ENCODE results near the gene PAX7. TPM values are rescaled to one million over a fixed set of nuclear protein-coding genes. Genes with fewer than 3 reads are reported as not detected.

PAX7 gene
- total RNA-seq, 1 donor from 2014 or later = 0.05 TPM

DNA sequence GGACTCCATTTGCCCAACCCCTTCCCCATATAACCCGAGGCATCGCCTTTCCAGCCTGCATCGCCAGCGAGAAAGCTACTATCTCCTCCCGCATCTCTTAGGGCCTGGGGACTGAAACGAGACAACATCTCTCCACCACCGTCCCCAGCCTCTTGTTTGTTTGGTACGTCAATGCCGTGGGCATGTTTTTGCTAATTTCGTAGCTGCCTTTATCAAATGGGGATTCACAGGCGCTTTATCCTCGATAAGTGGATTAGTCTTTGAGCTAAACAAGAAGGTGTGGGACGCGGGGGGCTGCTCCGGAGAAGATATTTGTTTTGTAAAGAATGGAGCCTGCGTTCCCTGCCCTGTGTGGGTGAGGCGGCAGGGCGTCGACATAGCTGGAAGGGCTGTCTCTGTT, 91.6 kb downstream of the PAX7 start:
- Histone ChIP-seq H3K27me3 (ENCODE audit: insufficient read depth, low read length) (peaks cover 18% of the 10 kb centered on the region), H3K4me1 (ENCODE audit: insufficient read depth, low read length) (no peaks in the 10 kb centered on the region), H2AFZ (ENCODE audit: low read depth, low read length) (no peak overlapping the region), H3K4me2 (ENCODE audit: low read length) (no peak overlapping the region), H3K4me3 (ENCODE audit: insufficient read depth, low read depth, low read length) (no peak overlapping the region), H3K9me3 (ENCODE audit: insufficient read depth, low read depth, low read length) (no peaks in the 10 kb centered on the region), H3K27ac (ENCODE audit: low read depth, low read length) (no peak overlapping the region), H3K36me3 (ENCODE audit: insufficient read depth, low read length) (no peaks in the 10 kb centered on the region), H3K9ac (ENCODE audit: low read length) (no peak overlapping the region), H3K79me2 (ENCODE audit: insufficient read depth, low read length) (no peaks in the 10 kb centered on the region), H4K20me1 (ENCODE audit: insufficient read depth, low read length) (no peaks in the 10 kb centered on the region)
- H3K4me1 Mint-ChIP-seq (ENCODE audit: low read depth, unreplicated experiment) = no peaks in the 10 kb centered on the region
- FAIRE-seq (no peak), DNase-seq (ENCODE audit: low read depth) (no peak)
- H3K36me3 Mint-ChIP-seq (ENCODE audit: low read depth, unreplicated experiment) = no peaks in the 10 kb centered on the region
- TF ChIP-seq CTCF (IDR thresholded peaks at IDR 0.05; ENCODE audit: insufficient read depth, low read depth, low read length) (no peak), EZH2 (IDR thresholded peaks at IDR 0.05; ENCODE audit: insufficient read depth, low read length) (no peak)
- no peak overlapping the region for H3K4me3 Mint-ChIP-seq (ENCODE audit: unreplicated experiment)
- no peaks in the 10 kb centered on the region for H3K9me3 Mint-ChIP-seq (ENCODE audit: unreplicated experiment)
- H3K27ac Mint-ChIP-seq (ENCODE audit: unreplicated experiment) = no peak overlapping the region
- peaks cover 86% of the 10 kb centered on the region for H3K27me3 Mint-ChIP-seq (ENCODE audit: low read depth, unreplicated experiment)

- Histone ChIP-seq H3K27me3 (ENCODE audit: insufficient read depth, low read length) (peaks cover 8% of the 10 kb centered on the region), H4K20me1 (ENCODE audit: insufficient read depth, low read length) (no peaks in the 10 kb centered on the region), H3K4me2 (ENCODE audit: low read length) (no peak overlapping the region), H3K36me3 (ENCODE audit: insufficient read depth, low read length) (no peaks in the 10 kb centered on the region), H3K27ac (ENCODE audit: low read depth, low read length) (no peak overlapping the region), H3K9ac (ENCODE audit: low read length) (no peak overlapping the region), H3K4me3 (ENCODE audit: insufficient read depth, low read depth, low read length) (no peak overlapping the region), H3K4me1 (ENCODE audit: insufficient read depth, low read length) (no peaks in the 10 kb centered on the region), H3K9me3 (ENCODE audit: insufficient read depth, low read depth, low read length) (no peaks in the 10 kb centered on the region), H3K79me2 (ENCODE audit: insufficient read depth, low read length) (no peaks in the 10 kb centered on the region), H2AFZ (ENCODE audit: low read depth, low read length) (no peak overlapping the region)
- no peak for DNase-seq (ENCODE audit: low read depth)
- Mint-ChIP-seq H3K36me3 (ENCODE audit: low read depth, unreplicated experiment) (no peaks in the 10 kb centered on the region), H3K4me3 (ENCODE audit: unreplicated experiment) (no peak overlapping the region), H3K9me3 (ENCODE audit: unreplicated experiment) (no peaks in the 10 kb centered on the region), H3K27ac (ENCODE audit: unreplicated experiment) (no peak overlapping the region), H3K4me1 (ENCODE audit: low read depth, unreplicated experiment) (no peaks in the 10 kb centered on the region), H3K27me3 (ENCODE audit: low read depth, unreplicated experiment) (peaks cover 81% of the 10 kb centered on the region)
- FAIRE-seq = no peak
- no peak for TF ChIP-seq EZH2 (IDR thresholded peaks at IDR 0.05; ENCODE audit: insufficient read depth, low read length)
- TF ChIP-seq CTCF (IDR thresholded peaks at IDR 0.05; ENCODE audit: insufficient read depth, low read depth, low read length) = no peak
These were observed 92.6 kb downstream of the PAX7 start for GRCh38 chr1:18723206-18723605.

- H3K36me3 ChIP-seq (ENCODE audit: insufficient read depth, low read length) = no peaks in the 10 kb centered on the region
- no peak overlapping the region for H3K4me3 ChIP-seq (ENCODE audit: insufficient read depth, low read depth, low read length)
- no peaks in the 10 kb centered on the region for H3K9me3 ChIP-seq (ENCODE audit: insufficient read depth, low read depth, low read length)
- H4K20me1 ChIP-seq (ENCODE audit: insufficient read depth, low read length) = no peaks in the 10 kb centered on the region
- H3K27me3 ChIP-seq (ENCODE audit: insufficient read depth, low read length) = peaks cover 8% of the 10 kb centered on the region
- no peak overlapping the region for H3K27ac ChIP-seq (ENCODE audit: low read depth, low read length)
- no peak overlapping the region for H3K9ac ChIP-seq (ENCODE audit: low read length)
- no peak overlapping the region for H2AFZ ChIP-seq (ENCODE audit: low read depth, low read length)
- Mint-ChIP-seq H3K36me3 (ENCODE audit: low read depth, unreplicated experiment) (no peaks in the 10 kb centered on the region), H3K27me3 (ENCODE audit: low read depth, unreplicated experiment) (peaks cover 77% of the 10 kb centered on the region), H3K9me3 (ENCODE audit: unreplicated experiment) (no peaks in the 10 kb centered on the region), H3K4me1 (ENCODE audit: low read depth, unreplicated experiment) (no peaks in the 10 kb centered on the region), H3K4me3 (ENCODE audit: unreplicated experiment) (no peak overlapping the region), H3K27ac (ENCODE audit: unreplicated experiment) (no peak overlapping the region)
- no peak for FAIRE-seq
- TF ChIP-seq EZH2 (IDR thresholded peaks at IDR 0.05; ENCODE audit: insufficient read depth, low read length) (no peak), CTCF (IDR thresholded peaks at IDR 0.05; ENCODE audit: insufficient read depth, low read depth, low read length) (no peak)
- H3K4me1 ChIP-seq (ENCODE audit: insufficient read depth, low read length) = no peaks in the 10 kb centered on the region
- H3K4me2 ChIP-seq (ENCODE audit: low read length) = no peak overlapping the region
- no peak for DNase-seq (ENCODE audit: low read depth)
- no peaks in the 10 kb centered on the region for H3K79me2 ChIP-seq (ENCODE audit: insufficient read depth, low read length)
These were observed 93.2 kb downstream of the PAX7 start for GRCh38 chr1:18723701-18724411.

Data from astrocyte (in vitro differentiated cells and primary cell).